CD14-positive monocyte (primary cell): ENCODE results near the gene ERVH48-1. TPM values are rescaled to one million over a fixed set of nuclear protein-coding genes. Genes with fewer than 3 reads are reported as not detected.

Source experiments
- DNase-seq, 3 donors: peaks; one replicate each; pipeline ENCODE4 v3.0.0-alpha.2; 2011 to 2022
- H2AFZ ChIP-seq: 2 replicates; pipeline ENCODE4 v1.6.0; 2012; ENCODE audit warnings: mild to moderate bottlenecking, low read depth, low read length, inconsistent platforms; ENCODE audit not compliant: insufficient read depth, poor library complexity, severe bottlenecking
- H3K27ac ChIP-seq, 2 donors: 1 replicate in 1 of 2; 2 replicates in 1 of 2; pipeline ENCODE4 v1.5.1; 2012 to 2013; ENCODE audit warnings: low read length in 2 of 2, control low read depth in 1 of 2, inconsistent platforms in 1 of 2, low read depth in 1 of 2, mild to moderate bottlenecking in 1 of 2
- H3K27me3 ChIP-seq, 2 donors: one replicate each; pipeline versions ENCODE4 v1.6.0 to v1.6.1; 2011 to 2013; ENCODE audit warnings: low read length in 2 of 2; ENCODE audit not compliant: control insufficient read depth in 2 of 2, insufficient read depth in 2 of 2
- H3K36me3 ChIP-seq, 2 donors: replicated peaks in 1 of 2; 1 replicate in 1 of 2; 2 replicates in 1 of 2; pipeline versions ENCODE4 v1.5.1 to v1.6.1; 2012 to 2013; ENCODE audit warnings: low read length in 2 of 2, control low read depth in 1 of 2, inconsistent platforms in 1 of 2, mild to moderate bottlenecking in 1 of 2; ENCODE audit not compliant: insufficient read depth in 2 of 2, control insufficient read depth in 1 of 2
- H3K4me1 ChIP-seq, 2 donors: 1 replicate in 1 of 2; 2 replicates in 1 of 2; pipeline versions ENCODE4 v1.5.1 to v1.6.1; 2012 to 2013; ENCODE audit warnings: low read length in 2 of 2, control low read depth in 1 of 2, inconsistent platforms in 1 of 2, mild to moderate bottlenecking in 1 of 2, moderate library complexity in 1 of 2; ENCODE audit not compliant: insufficient read depth in 2 of 2, control insufficient read depth in 1 of 2
- H3K4me2 ChIP-seq: replicated peaks from 2 replicates; pipeline ENCODE3; 2012; ENCODE audit warnings: low read length, moderate library complexity, mild to moderate bottlenecking; ENCODE audit not compliant: poor library complexity, severe bottlenecking; ENCODE audit errors: extremely low read depth
- H3K4me3 ChIP-seq, 3 experiments: fragments of 200-600 bp in 1 of 3; sonication (generic) in 1 of 3; replicated peaks in 1 of 3; 1 replicate in 2 of 3; 2 replicates in 1 of 3; pipeline ENCODE4 v1.5.1; 2011 to 2013; ENCODE audit warnings: low read length in 3 of 3, mild to moderate bottlenecking in 3 of 3, control low read depth in 2 of 3, low read depth in 2 of 3, inconsistent platforms in 1 of 3, moderate library complexity in 1 of 3
- H3K79me2 ChIP-seq: 2 replicates; pipeline ENCODE4 v1.6.0; 2012; ENCODE audit warnings: mild to moderate bottlenecking, control low read depth, inconsistent platforms, low read length, moderate library complexity; ENCODE audit not compliant: insufficient read depth
- H3K9ac ChIP-seq: 2 replicates; pipeline ENCODE4 v1.6.0; 2017; ENCODE audit warnings: low read length, mild to moderate bottlenecking; ENCODE audit not compliant: insufficient read depth, poor library complexity, severe bottlenecking
- H3K9me3 ChIP-seq, 2 donors: replicated peaks in 1 of 2; 1 replicate in 1 of 2; 2 replicates in 1 of 2; pipeline versions ENCODE4 v1.5.1 to v1.6.1; 2012 to 2013; ENCODE audit warnings: low read length in 2 of 2, control low read depth in 1 of 2; ENCODE audit not compliant: control insufficient read depth in 1 of 2, insufficient read depth in 1 of 2
- H4K20me1 ChIP-seq: 2 replicates; pipeline ENCODE4 v1.6.0; 2012; ENCODE audit warnings: mild to moderate bottlenecking, low read length, control low read depth, moderate library complexity; ENCODE audit not compliant: insufficient read depth
- H3K27ac Mint-ChIP-seq, 7 donors: one replicate each; pipeline ENCODE4 v1.8.0; 2020; ENCODE audit warnings: mild to moderate bottlenecking in 7 of 7, mixed read lengths in 7 of 7, moderate library complexity in 6 of 7, inconsistent platforms in 2 of 7
- H3K27me3 Mint-ChIP-seq, 3 donors: one replicate each; pipeline ENCODE4 v1.8.0; 2021 to 2022; ENCODE audit warnings: low read depth in 3 of 3, mild to moderate bottlenecking in 3 of 3, mixed read lengths in 3 of 3, moderate library complexity in 3 of 3, inconsistent platforms in 1 of 3
- H3K36me3 Mint-ChIP-seq, 2 donors: one replicate each; pipeline ENCODE4 v1.8.0; 2020; ENCODE audit warnings: mixed read lengths in 2 of 2, inconsistent platforms in 1 of 2, mild to moderate bottlenecking in 1 of 2
- H3K4me1 Mint-ChIP-seq: one replicate; pipeline ENCODE4 v1.8.0; 2020; ENCODE audit warnings: mild to moderate bottlenecking, mixed read lengths
- H3K4me3 Mint-ChIP-seq, 2 donors: one replicate each; pipeline ENCODE4 v1.8.0; 2020; ENCODE audit warnings: mild to moderate bottlenecking in 2 of 2, mixed read lengths in 2 of 2, moderate library complexity in 1 of 2
- H3K9me3 Mint-ChIP-seq, 7 donors: one replicate each; pipeline ENCODE4 v1.8.0; 2020 to 2022; ENCODE audit warnings: mixed read lengths in 7 of 7, mild to moderate bottlenecking in 6 of 7, moderate library complexity in 6 of 7, inconsistent platforms in 2 of 7
- WGBS: methylation state at CpG from one replicate; pipeline ENCODE4 v1.1.5; 2013; ENCODE audit warnings: missing lambda C conversion rate; ENCODE audit not compliant: insufficient coverage; 5-methylcytosine and 5-hydroxymethylcytosine counted together
- intact Hi-C, 2 donors: fragments of 100-400 bp; cut with micrococcal nuclease; formaldehyde crosslinking; loops; one replicate each; pipeline versions ENCODE4 v1.15.0 to v1.15.1; 2023
- polyA plus RNA-seq, 3 donors: library from polyadenylated mRNA; depleted of rRNA in 1 of 3; unstranded in 2 of 3; stranded (reverse) in 1 of 3; fragments of 300-500 nt in 2 of 3; fragments of >200 nt in 1 of 3; fragmentation: Illumina TruSeq in 2 of 3; gene quantifications; 1 replicate in 2 of 3; 2 replicates in 1 of 3; pipeline ENCODE4 v1.2.3, GENCODE V29; 2012 to 2021
- small RNA-seq: library from RNA; depleted of rRNA; stranded (forward); fragments of <200 nt; gene quantifications from one replicate; pipeline ENCODE3, GENCODE V24; 2012; ENCODE audit warnings: low read depth; ENCODE audit not compliant: insufficient read length
- TF ChIP-seq, protein P1 (sequence below): fragments of 200-600 bp; IDR thresholded peaks from one replicate; pipeline ENCODE4 v1.8.0; 2022; ENCODE audit warnings: antibody characterized with exemption, mild to moderate bottlenecking

Gene ERVH48-1
- polyA plus RNA-seq, 3 donors: not detected

DNA sequence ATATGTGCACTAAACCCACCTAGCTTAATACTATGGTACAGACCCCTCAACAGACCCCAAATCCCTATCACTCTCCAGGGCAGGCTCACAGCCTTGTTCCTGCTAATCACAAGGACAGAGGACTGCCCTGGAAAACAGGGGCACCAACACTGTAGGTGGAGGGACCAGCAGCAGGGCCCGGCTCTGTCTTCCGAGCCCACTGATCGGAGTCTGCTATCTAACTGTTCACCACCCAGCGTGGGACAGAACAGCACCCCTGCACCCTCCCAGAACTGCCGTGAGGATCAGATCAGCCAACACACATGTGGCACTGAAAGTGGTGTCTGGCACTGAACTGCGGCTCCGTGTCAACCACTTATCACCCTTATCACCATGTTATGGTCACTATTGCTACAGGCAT lies 52.3 kb downstream of the ERVH48-1 start:
- Histone ChIP-seq H3K9ac (no peak overlapping the region), H3K9me3 (no peaks in the 10 kb centered on the region), H3K4me1 (peaks cover 2 to 3% of the 10 kb centered on the region in 2 donors), H3K79me2 (peaks cover 30% of the 10 kb centered on the region), H3K36me3 (peaks cover 67 to 85% of the 10 kb centered on the region in 2 donors), H2AFZ (no peak overlapping the region), H4K20me1 (no peaks in the 10 kb centered on the region), H3K4me3 (no peak overlapping the region), H3K4me2 (no peak overlapping the region), H3K27me3 (no peaks in the 10 kb centered on the region), H3K27ac (no peak overlapping the region)
- intact Hi-C loops: no loop called here
- H3K4me3 Mint-ChIP-seq: no peak overlapping the region
- H3K27ac Mint-ChIP-seq: peak overlapping the region in 2 of 7 donors; percentile 61 to 76
- peaks cover 69 to 87% of the 10 kb centered on the region in 2 donors for H3K36me3 Mint-ChIP-seq
- peaks cover 0 to 2% (median 0%) of the 10 kb centered on the region in 7 donors for H3K9me3 Mint-ChIP-seq
- WGBS: 100% methylated on average over 5 of the region's 7 CpGs
- peaks cover 0 to 2% (median 0%) of the 10 kb centered on the region in 3 donors for H3K27me3 Mint-ChIP-seq
- no peak for DNase-seq
- TF ChIP-seq, protein P1, sequence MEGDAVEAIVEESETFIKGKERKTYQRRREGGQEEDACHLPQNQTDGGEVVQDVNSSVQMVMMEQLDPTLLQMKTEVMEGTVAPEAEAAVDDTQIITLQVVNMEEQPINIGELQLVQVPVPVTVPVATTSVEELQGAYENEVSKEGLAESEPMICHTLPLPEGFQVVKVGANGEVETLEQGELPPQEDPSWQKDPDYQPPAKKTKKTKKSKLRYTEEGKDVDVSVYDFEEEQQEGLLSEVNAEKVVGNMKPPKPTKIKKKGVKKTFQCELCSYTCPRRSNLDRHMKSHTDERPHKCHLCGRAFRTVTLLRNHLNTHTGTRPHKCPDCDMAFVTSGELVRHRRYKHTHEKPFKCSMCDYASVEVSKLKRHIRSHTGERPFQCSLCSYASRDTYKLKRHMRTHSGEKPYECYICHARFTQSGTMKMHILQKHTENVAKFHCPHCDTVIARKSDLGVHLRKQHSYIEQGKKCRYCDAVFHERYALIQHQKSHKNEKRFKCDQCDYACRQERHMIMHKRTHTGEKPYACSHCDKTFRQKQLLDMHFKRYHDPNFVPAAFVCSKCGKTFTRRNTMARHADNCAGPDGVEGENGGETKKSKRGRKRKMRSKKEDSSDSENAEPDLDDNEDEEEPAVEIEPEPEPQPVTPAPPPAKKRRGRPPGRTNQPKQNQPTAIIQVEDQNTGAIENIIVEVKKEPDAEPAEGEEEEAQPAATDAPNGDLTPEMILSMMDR: no peak
- peaks cover 2% of the 10 kb centered on the region for H3K4me1 Mint-ChIP-seq

DNA sequence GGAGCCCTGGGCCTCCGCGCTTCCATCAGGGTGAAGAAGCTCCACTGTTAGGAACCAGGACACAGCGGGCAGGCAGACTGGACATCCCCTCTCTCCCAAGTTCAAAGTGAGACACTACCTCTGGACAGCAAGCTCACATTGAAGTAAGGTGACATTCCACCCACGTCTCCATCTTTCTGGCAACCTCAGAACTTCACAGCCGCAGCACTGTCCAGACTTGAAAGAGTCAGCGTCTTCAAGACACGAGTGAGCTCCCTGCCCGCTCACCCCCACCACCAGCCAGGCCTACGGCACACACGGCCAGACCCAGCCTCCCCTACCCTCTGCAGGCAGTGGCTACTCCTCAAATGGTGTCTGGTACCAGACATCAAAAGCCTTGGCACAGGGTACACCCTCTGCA lies 57.2 kb downstream of the ERVH48-1 start:
- 94% methylated on average over 10 of the region's 10 CpGs for WGBS
- Mint-ChIP-seq H3K27ac (peak overlapping the region in 1 of 7 donors; percentile 14), H3K36me3 (peaks cover 74 to 93% of the 10 kb centered on the region in 2 donors)

More for the DNA sequence above, 57.2 kb downstream of the ERVH48-1 start:
- TF ChIP-seq, protein P1: no peak
- no peak for DNase-seq
- H2AFZ ChIP-seq: no peak overlapping the region
- no peak overlapping the region for H3K4me3 ChIP-seq
- H3K9me3 ChIP-seq: no peaks in the 10 kb centered on the region
- H3K4me1 ChIP-seq: no peaks in the 10 kb centered on the region
- Mint-ChIP-seq H3K4me3 (no peak overlapping the region), H3K9me3 (no peaks in the 10 kb centered on the region), H3K4me1 (no peaks in the 10 kb centered on the region), H3K27me3 (no peaks in the 10 kb centered on the region)
- peaks cover 63 to 98% of the 10 kb centered on the region in 2 donors for H3K36me3 ChIP-seq
- no peaks in the 10 kb centered on the region for H3K27me3 ChIP-seq
- H3K79me2 ChIP-seq: peaks cover 49% of the 10 kb centered on the region
- H4K20me1 ChIP-seq: peaks cover 18% of the 10 kb centered on the region
- H3K4me2 ChIP-seq: no peak overlapping the region
- intact Hi-C loops: loop anchor here in 1 of 2 donors (10.0 kb wide), 1 partner anchor 63 kb away; no protein-coding TSS in a partner anchor
- H3K27ac ChIP-seq: no peak overlapping the region
- H3K9ac ChIP-seq: no peak overlapping the region

Small RNAs within 50 kb of the gene (small RNA-seq; reads per million reads assigned to genes)
- gene MIR5692B: not detected

Other genes with a start within 250 kb of the ERVH48-1 start
- gene WDR4, start 46.1 kb downstream of the ERVH48-1 start, polyA plus RNA-seq: 1 to 10 TPM; 2.9 to 7.0 (median 3.6) TPM
- gene NDUFV3, start 32.3 kb downstream of the ERVH48-1 start, polyA plus RNA-seq: 10 to 100 TPM; 18.2 to 35.5 (median 28.0) TPM
- 10 to 100 TPM in 1 of 3 donors, 1 to 10 TPM in 2; 9.2 to 11.8 (median 9.9) TPM for gene PKNOX1, start 48.9 kb upstream of the ERVH48-1 start, polyA plus RNA-seq
- under 1 TPM in 1 of 3 donors, not detected in 2; 0.19 TPM for gene CBS, start 150.2 kb upstream of the ERVH48-1 start, polyA plus RNA-seq
- gene U2AF1, start 181.9 kb upstream of the ERVH48-1 start, polyA plus RNA-seq: 100 to 1,000 TPM in 1 of 3 donors, 10 to 100 TPM in 2; 38.4 to 111 (median 39.3) TPM
- gene CRYAA, start 243.4 kb upstream of the ERVH48-1 start, polyA plus RNA-seq: not detected